AG04449 (cell line): ENCODE data around the gene IGSF9B.

Experiments used
- CTCF ChIA-PET: fragments of 350-600 bp; formaldehyde crosslinking; extraction: SDS; loops from one replicate; lab custom pipeline; 2021; ENCODE audit warnings: antibody characterized with exemption; lab: Yijun Ruan, JAX
- POLR2A ChIA-PET: fragments of 400-600, 350-600 bp; formaldehyde crosslinking; extraction: SDS; loops from one replicate; lab custom pipeline; 2020; ENCODE audit warnings: antibody characterized with exemption, inconsistent platforms; lab: Yijun Ruan, JAX
- DNase-seq: peaks from one replicate; pipeline ENCODE4 v3.0.0-alpha.2; 2010; ENCODE audit warnings: low read depth, low spot score
- H3K4me3 ChIP-seq: 2 replicates; pipeline ENCODE4 v1.5.1; 2011; ENCODE audit warnings: low read depth, mild to moderate bottlenecking, control low read depth, low read length
- CTCF ChIP-seq: IDR thresholded peaks from one replicate; pipeline ENCODE4 v1.5.1; 2011; ENCODE audit warnings: mild to moderate bottlenecking, moderate library complexity, low read length, control low read depth, inconsistent platforms; ENCODE audit not compliant: insufficient read depth; ENCODE audit errors: missing control alignments

Gene IGSF9B

GRCh38 chr11:133937468-133937867 is 19.3 kb downstream of the IGSF9B start:
- ChIA-PET CTCF (no interaction called here), POLR2A (no interaction called here)
- TF ChIP-seq CTCF: no peak
- DNase-seq: no peak
- H3K4me3 ChIP-seq: no peak overlapping the region

GRCh38 chr11:133937015-133937414 is 19.8 kb downstream of the IGSF9B start:
- DNase-seq: no peak
- H3K4me3 ChIP-seq: no peak overlapping the region
- ChIA-PET CTCF (no interaction called here), POLR2A (no interaction called here)
- TF ChIP-seq CTCF: no peak

GRCh38 chr11:133936592-133936991 is 20.2 kb downstream of the IGSF9B start:
- no peak for DNase-seq
- ChIA-PET POLR2A (no interaction called here), CTCF (no interaction called here)
- no peak overlapping the region for H3K4me3 ChIP-seq
- no peak for TF ChIP-seq CTCF

- ChIA-PET CTCF (no interaction called here), POLR2A (no interaction called here)
- DNase-seq: no peak
- no peak overlapping the region for H3K4me3 ChIP-seq
- TF ChIP-seq CTCF: no peak
Measured at GRCh38 chr11:133936136-133936535, 20.6 kb downstream of the IGSF9B start.

- DNase-seq: no peak
- POLR2A ChIA-PET: no interaction called here
- no peak for TF ChIP-seq CTCF
- H3K4me3 ChIP-seq: no peak overlapping the region
- CTCF ChIA-PET: no interaction called here
Measured at GRCh38 chr11:133935551-133935910, 21.2 kb downstream of the IGSF9B start.

- no peak for TF ChIP-seq CTCF
- ChIA-PET POLR2A (no interaction called here), CTCF (no interaction called here)
- no peak for DNase-seq
- H3K4me3 ChIP-seq: no peak overlapping the region
Measured at GRCh38 chr11:133934599-133935550, 21.9 kb downstream of the IGSF9B start.
